Subcutaneous abdominal adipose tissue (tissue), 5 donors: Measurements from ENCODE around the gene RPS6KA4.
"Not testable (repeated sequence)": the region's sequence is repeated elsewhere in the genome, so short reads cannot be mapped to it uniquely, and the experiment has no call there.

ENCODE experiments used
- H3K27ac ChIP-seq: one replicate; pipeline ENCODE4 v1.7.0; 2013; ENCODE audit warnings: low read depth, mild to moderate bottlenecking, inconsistent platforms, low read length, moderate library complexity
- H3K27me3 ChIP-seq, 5 donors: one replicate each; pipeline ENCODE4 v1.7.0; 2013; ENCODE audit warnings: low read length in 5 of 5, inconsistent platforms in 1 of 5; ENCODE audit not compliant: control insufficient read depth in 5 of 5, insufficient read depth in 4 of 5
- H3K36me3 ChIP-seq, 5 donors: one replicate each; pipeline ENCODE4 v1.7.0; 2013; ENCODE audit warnings: low read length in 5 of 5; ENCODE audit not compliant: control insufficient read depth in 5 of 5, insufficient read depth in 5 of 5
- H3K4me1 ChIP-seq, 5 donors: one replicate each; pipeline ENCODE4 v1.7.0; 2013; ENCODE audit warnings: low read length in 5 of 5, mild to moderate bottlenecking in 3 of 5, moderate library complexity in 1 of 5; ENCODE audit not compliant: control insufficient read depth in 5 of 5, insufficient read depth in 5 of 5
- H3K4me3 ChIP-seq, 5 donors: one replicate each; pipeline ENCODE4 v1.7.0; 2013; ENCODE audit warnings: low read length in 5 of 5, low read depth in 1 of 5
- H3K9ac ChIP-seq, 5 donors: one replicate each; pipeline ENCODE4 v1.7.0; 2013; ENCODE audit warnings: low read length in 5 of 5, mild to moderate bottlenecking in 4 of 5, moderate library complexity in 3 of 5
- H3K9me3 ChIP-seq, 5 donors: one replicate each; pipeline ENCODE4 v1.7.0; 2013; ENCODE audit warnings: low read length in 5 of 5; ENCODE audit not compliant: control insufficient read depth in 5 of 5
- donor health status: healthy.
- donor health status: healthy.
- donor health status: healthy.
- donor health status: healthy.
- donor health status: healthy.

Gene RPS6KA4

GRCh38 chr11:64317961-64318765 is 40.8 kb upstream of the RPS6KA4 start, which contains the start of gene PRDX5:
PRDX5 (plus strand) TSS chr11:64318121; CDS start chr11:64318216, 95 bp downstream.
- Histone ChIP-seq H3K27ac (peak within 1 kb of the TSS; percentile 99), H3K4me1 (peaks cover 0 to 48% (median 31%) of the 10 kb centered on the region in 5 donors), H3K27me3 (no peaks in the 10 kb centered on the region), H3K9me3 (no peaks in the 10 kb centered on the region), H3K36me3 (peaks cover 0 to 54% (median 42%) of the 10 kb centered on the region in 5 donors), H3K9ac (peak within 1 kb of the TSS; percentile 75 to 94 (median 88)), H3K4me3 (peak within 1 kb of the TSS; percentile 86 to 91 (median 88))

GRCh38 chr11:64318766-64319761 is 39.9 kb upstream of the RPS6KA4 start:
- no peaks in the 10 kb centered on the region for H3K27me3 ChIP-seq
- H3K9me3 ChIP-seq = no peaks in the 10 kb centered on the region
- peaks cover 0 to 39% (median 26%) of the 10 kb centered on the region in 5 donors for H3K4me1 ChIP-seq
- H3K27ac ChIP-seq = peak overlapping the region; percentile 99
- peaks cover 0 to 57% (median 44%) of the 10 kb centered on the region in 5 donors for H3K36me3 ChIP-seq
- peak overlapping the region; percentile 74 to 91 (median 88) for H3K4me3 ChIP-seq
- H3K9ac ChIP-seq = peak overlapping the region in 4 of 5 donors; percentile 38 to 94 (median 78)

- peaks cover 0 to 42% (median 29%) of the 10 kb centered on the region in 5 donors for H3K36me3 ChIP-seq
- H3K9me3 ChIP-seq = no peaks in the 10 kb centered on the region
- no peak overlapping the region for H3K27ac ChIP-seq
- no peak overlapping the region for H3K4me3 ChIP-seq
- no peak overlapping the region for H3K9ac ChIP-seq
- peaks cover 0 to 33% (median 21%) of the 10 kb centered on the region in 5 donors for H3K4me1 ChIP-seq
- no peaks in the 10 kb centered on the region for H3K27me3 ChIP-seq
Observed at GRCh38 chr11:64320556-64320955, 38.4 kb upstream of the RPS6KA4 start.

- Histone ChIP-seq H3K27ac (no peak overlapping the region), H3K4me3 (no peak overlapping the region)
Observed at GRCh38 chr11:64321026-64321425, 37.9 kb upstream of the RPS6KA4 start.

GRCh38 chr11:64321533-64321932 is 37.4 kb upstream of the RPS6KA4 start:
- no peaks in the 10 kb centered on the region for H3K9me3 ChIP-seq
- H3K27ac ChIP-seq = no peak overlapping the region
- no peak overlapping the region for H3K4me3 ChIP-seq
- no peaks in the 10 kb centered on the region for H3K27me3 ChIP-seq
- H3K4me1 ChIP-seq = peaks cover 0 to 27% (median 21%) of the 10 kb centered on the region in 5 donors
- no peak overlapping the region for H3K9ac ChIP-seq
- peaks cover 0 to 35% (median 24%) of the 10 kb centered on the region in 5 donors for H3K36me3 ChIP-seq

More at GRCh38 chr11:64321026-64321425, 37.9 kb upstream of the RPS6KA4 start:
- Histone ChIP-seq H3K4me1 (peaks cover 0 to 32% (median 21%) of the 10 kb centered on the region in 5 donors), H3K36me3 (peaks cover 0 to 37% (median 27%) of the 10 kb centered on the region in 5 donors), H3K27me3 (no peaks in the 10 kb centered on the region), H3K9me3 (no peaks in the 10 kb centered on the region), H3K9ac (no peak overlapping the region)

GRCh38 chr11:64322925-64323260 is 36.1 kb upstream of the RPS6KA4 start:
- Histone ChIP-seq H3K27ac (no peak overlapping the region), H3K4me3 (no peak overlapping the region), H3K36me3 (peaks cover 0 to 35% (median 24%) of the 10 kb centered on the region in 5 donors), H3K9ac (no peak overlapping the region), H3K9me3 (no peaks in the 10 kb centered on the region), H3K4me1 (peaks cover 0 to 15% (median 15%) of the 10 kb centered on the region in 5 donors), H3K27me3 (no peaks in the 10 kb centered on the region)

GRCh38 chr11:64323373-64323772 is 35.6 kb upstream of the RPS6KA4 start:
- Histone ChIP-seq H3K27me3 (no peaks in the 10 kb centered on the region), H3K27ac (no peak overlapping the region), H3K4me3 (no peak overlapping the region), H3K4me1 (peaks cover 0 to 13% (median 13%) of the 10 kb centered on the region in 5 donors), H3K36me3 (peaks cover 0 to 35% (median 24%) of the 10 kb centered on the region in 5 donors), H3K9ac (no peak overlapping the region), H3K9me3 (no peaks in the 10 kb centered on the region)

GRCh38 chr11:64323984-64324383 is 35.0 kb upstream of the RPS6KA4 start:
- Histone ChIP-seq H3K36me3 (peaks cover 0 to 35% (median 24%) of the 10 kb centered on the region in 5 donors), H3K4me1 (peaks cover 0 to 12% (median 9%) of the 10 kb centered on the region in 5 donors)
- H3K27me3 ChIP-seq, H3K9me3 ChIP-seq, H3K9ac ChIP-seq, H3K4me3 ChIP-seq, H3K27ac ChIP-seq: not testable (repeated sequence)

- Histone ChIP-seq H3K4me3 (no peak overlapping the region), H3K27me3 (no peaks in the 10 kb centered on the region), H3K36me3 (peaks cover 0 to 35% (median 24%) of the 10 kb centered on the region in 5 donors), H3K9ac (no peak overlapping the region), H3K27ac (no peak overlapping the region), H3K4me1 (peaks cover 7 to 12% (median 11%) of the 10 kb centered on the region in 5 donors), H3K9me3 (no peaks in the 10 kb centered on the region)
Observed at GRCh38 chr11:64324692-64325469, 34.1 kb upstream of the RPS6KA4 start.
